MM.1S (cell line): ENCODE measurements around the gene DSCAML1.

ENCODE experiments used
- EZH2 ChIP-seq: fragments of 300-600 bp; sonication (generic); optimal IDR thresholded peaks from 2 replicates; pipeline ENCODE3; 2017; ENCODE audit warnings: low read depth, mild to moderate bottlenecking, antibody characterized with exemption, low read length, mixed read lengths
- EZH2phosphoT487 ChIP-seq: fragments of 300-600 bp; sonication (generic); IDR thresholded peaks from 2 replicates; pipeline ENCODE4 v1.6.1; 2018; ENCODE audit warnings: antibody characterized with exemption, low read length
- TF ChIP-seq, protein P1 (sequence below): fragments of 300-600 bp; sonication (generic); IDR thresholded peaks from 2 replicates; pipeline ENCODE4 v1.5.1; 2016; ENCODE audit warnings: antibody characterized with exemption, low read length, mixed read lengths

- TF ChIP-seq, protein P1, sequence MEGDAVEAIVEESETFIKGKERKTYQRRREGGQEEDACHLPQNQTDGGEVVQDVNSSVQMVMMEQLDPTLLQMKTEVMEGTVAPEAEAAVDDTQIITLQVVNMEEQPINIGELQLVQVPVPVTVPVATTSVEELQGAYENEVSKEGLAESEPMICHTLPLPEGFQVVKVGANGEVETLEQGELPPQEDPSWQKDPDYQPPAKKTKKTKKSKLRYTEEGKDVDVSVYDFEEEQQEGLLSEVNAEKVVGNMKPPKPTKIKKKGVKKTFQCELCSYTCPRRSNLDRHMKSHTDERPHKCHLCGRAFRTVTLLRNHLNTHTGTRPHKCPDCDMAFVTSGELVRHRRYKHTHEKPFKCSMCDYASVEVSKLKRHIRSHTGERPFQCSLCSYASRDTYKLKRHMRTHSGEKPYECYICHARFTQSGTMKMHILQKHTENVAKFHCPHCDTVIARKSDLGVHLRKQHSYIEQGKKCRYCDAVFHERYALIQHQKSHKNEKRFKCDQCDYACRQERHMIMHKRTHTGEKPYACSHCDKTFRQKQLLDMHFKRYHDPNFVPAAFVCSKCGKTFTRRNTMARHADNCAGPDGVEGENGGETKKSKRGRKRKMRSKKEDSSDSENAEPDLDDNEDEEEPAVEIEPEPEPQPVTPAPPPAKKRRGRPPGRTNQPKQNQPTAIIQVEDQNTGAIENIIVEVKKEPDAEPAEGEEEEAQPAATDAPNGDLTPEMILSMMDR, result no peak
- no peak for TF ChIP-seq EZH2
- TF ChIP-seq EZH2phosphoT487, result no peak
Observed at GRCh38 chr11:117642396-117642795, 154.6 kb downstream of the DSCAML1 start.
